ENCODE data around the gene PGF. TPM values are rescaled to one million over a fixed set of nuclear protein-coding genes. Genes with fewer than 3 reads are reported as not detected.

Gene PGF
- total and polyA plus RNA-seq, 2 of the 13 experiments (the other 11 are each of a cell fraction or from before 2014, with no cell fraction given): 10.7 to 27.5 TPM

DNA sequence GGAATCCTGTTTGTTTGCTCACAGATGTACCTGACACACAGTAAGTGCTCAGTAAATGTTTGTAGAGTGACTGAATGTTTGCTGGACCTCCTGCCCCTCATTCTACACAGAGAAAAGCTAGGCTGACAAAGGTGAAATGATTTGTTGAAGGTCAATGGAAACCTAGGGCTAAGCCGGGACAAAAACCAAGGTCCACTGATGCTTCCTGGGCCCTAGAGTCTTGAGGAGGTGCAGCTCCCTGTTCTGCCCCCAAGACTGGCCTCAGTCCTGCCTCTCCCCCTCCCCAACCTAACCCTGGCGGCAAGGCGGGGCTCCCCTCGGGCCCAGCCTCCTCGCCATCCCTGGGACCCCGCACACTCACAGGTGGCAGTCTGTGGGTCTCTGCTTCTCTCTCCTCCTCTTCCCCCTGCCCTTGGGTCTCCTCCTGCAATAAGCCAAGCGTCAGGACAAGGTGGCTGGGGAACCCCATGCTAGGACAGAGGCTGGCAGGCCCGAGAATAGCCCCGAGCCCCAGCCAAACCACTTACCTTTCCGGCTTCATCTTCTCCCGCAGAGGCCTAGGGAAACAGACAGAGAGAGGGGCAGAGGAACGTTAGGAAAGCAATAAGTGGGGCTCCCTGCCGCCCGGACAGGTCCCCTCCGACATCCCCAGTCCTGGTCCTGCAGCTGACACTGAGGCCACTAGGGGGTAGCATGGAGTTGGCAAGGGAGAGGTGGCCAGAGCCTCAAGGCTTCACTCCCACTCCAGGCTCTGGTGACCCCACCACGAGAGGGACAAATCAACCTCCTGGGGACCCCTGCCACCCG, 9.3 kb downstream of the PGF start (continued):
- TF ChIP-seq, protein P1, sequence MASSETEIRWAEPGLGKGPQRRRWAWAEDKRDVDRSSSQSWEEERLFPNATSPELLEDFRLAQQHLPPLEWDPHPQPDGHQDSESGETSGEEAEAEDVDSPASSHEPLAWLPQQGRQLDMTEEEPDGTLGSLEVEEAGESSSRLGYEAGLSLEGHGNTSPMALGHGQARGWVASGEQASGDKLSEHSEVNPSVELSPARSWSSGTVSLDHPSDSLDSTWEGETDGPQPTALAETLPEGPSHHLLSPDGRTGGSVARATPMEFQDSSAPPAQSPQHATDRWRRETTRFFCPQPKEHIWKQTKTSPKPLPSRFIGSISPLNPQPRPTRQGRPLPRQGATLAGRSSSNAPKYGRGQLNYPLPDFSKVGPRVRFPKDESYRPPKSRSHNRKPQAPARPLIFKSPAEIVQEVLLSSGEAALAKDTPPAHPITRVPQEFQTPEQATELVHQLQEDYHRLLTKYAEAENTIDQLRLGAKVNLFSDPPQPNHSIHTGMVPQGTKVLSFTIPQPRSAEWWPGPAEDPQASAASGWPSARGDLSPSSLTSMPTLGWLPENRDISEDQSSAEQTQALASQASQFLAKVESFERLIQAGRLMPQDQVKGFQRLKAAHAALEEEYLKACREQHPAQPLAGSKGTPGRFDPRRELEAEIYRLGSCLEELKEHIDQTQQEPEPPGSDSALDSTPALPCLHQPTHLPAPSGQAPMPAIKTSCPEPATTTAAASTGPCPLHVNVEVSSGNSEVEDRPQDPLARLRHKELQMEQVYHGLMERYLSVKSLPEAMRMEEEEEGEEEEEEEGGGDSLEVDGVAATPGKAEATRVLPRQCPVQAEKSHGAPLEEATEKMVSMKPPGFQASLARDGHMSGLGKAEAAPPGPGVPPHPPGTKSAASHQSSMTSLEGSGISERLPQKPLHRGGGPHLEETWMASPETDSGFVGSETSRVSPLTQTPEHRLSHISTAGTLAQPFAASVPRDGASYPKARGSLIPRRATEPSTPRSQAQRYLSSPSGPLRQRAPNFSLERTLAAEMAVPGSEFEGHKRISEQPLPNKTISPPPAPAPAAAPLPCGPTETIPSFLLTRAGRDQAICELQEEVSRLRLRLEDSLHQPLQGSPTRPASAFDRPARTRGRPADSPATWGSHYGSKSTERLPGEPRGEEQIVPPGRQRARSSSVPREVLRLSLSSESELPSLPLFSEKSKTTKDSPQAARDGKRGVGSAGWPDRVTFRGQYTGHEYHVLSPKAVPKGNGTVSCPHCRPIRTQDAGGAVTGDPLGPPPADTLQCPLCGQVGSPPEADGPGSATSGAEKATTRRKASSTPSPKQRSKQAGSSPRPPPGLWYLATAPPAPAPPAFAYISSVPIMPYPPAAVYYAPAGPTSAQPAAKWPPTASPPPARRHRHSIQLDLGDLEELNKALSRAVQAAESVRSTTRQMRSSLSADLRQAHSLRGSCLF (CRISPR knock-in tag; IDR thresholded peaks at IDR 0.05; ENCODE audit: borderline replicate concordance): no peak
- TF ChIP-seq SP2 (CRISPR knock-in tag; IDR thresholded peaks at IDR 0.05): no peak
- no peak for TF ChIP-seq CCDC6 (CRISPR knock-in tag; IDR thresholded peaks at IDR 0.05)
- TF ChIP-seq ZNF563 (CRISPR knock-in tag; IDR thresholded peaks at IDR 0.05): 0 out of 2 replicates have a peak, but pooled peaks have one; percentile 18
- no peak for TF ChIP-seq ZNF468 (CRISPR knock-in tag; IDR thresholded peaks at IDR 0.05)
- TF ChIP-seq ZNF670 (CRISPR knock-in tag; IDR thresholded peaks at IDR 0.05; ENCODE audit: borderline replicate concordance): no peak
- TF ChIP-seq, protein P2, sequence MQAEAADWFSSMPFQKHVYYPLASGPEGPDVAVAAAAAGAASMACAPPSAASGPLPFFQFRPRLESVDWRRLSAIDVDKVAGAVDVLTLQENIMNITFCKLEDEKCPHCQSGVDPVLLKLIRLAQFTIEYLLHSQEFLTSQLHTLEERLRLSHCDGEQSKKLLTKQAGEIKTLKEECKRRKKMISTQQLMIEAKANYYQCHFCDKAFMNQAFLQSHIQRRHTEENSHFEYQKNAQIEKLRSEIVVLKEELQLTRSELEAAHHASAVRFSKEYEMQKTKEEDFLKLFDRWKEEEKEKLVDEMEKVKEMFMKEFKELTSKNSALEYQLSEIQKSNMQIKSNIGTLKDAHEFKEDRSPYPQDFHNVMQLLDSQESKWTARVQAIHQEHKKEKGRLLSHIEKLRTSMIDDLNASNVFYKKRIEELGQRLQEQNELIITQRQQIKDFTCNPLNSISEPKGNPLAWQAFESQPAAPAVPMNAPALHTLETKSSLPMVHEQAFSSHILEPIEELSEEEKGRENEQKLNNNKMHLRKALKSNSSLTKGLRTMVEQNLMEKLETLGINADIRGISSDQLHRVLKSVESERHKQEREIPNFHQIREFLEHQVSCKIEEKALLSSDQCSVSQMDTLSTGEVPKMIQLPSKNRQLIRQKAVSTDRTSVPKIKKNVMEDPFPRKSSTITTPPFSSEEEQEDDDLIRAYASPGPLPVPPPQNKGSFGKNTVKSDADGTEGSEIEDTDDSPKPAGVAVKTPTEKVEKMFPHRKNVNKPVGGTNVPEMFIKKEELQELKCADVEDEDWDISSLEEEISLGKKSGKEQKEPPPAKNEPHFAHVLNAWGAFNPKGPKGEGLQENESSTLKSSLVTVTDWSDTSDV (CRISPR knock-in tag; IDR thresholded peaks at IDR 0.05): 0 out of 2 replicates have a peak, but pooled peaks have one; percentile 46
- no peak for TF ChIP-seq SETDB1 (CRISPR knock-in tag; IDR thresholded peaks at IDR 0.05; ENCODE audit: borderline replicate concordance)
- TF ChIP-seq, protein P3, sequence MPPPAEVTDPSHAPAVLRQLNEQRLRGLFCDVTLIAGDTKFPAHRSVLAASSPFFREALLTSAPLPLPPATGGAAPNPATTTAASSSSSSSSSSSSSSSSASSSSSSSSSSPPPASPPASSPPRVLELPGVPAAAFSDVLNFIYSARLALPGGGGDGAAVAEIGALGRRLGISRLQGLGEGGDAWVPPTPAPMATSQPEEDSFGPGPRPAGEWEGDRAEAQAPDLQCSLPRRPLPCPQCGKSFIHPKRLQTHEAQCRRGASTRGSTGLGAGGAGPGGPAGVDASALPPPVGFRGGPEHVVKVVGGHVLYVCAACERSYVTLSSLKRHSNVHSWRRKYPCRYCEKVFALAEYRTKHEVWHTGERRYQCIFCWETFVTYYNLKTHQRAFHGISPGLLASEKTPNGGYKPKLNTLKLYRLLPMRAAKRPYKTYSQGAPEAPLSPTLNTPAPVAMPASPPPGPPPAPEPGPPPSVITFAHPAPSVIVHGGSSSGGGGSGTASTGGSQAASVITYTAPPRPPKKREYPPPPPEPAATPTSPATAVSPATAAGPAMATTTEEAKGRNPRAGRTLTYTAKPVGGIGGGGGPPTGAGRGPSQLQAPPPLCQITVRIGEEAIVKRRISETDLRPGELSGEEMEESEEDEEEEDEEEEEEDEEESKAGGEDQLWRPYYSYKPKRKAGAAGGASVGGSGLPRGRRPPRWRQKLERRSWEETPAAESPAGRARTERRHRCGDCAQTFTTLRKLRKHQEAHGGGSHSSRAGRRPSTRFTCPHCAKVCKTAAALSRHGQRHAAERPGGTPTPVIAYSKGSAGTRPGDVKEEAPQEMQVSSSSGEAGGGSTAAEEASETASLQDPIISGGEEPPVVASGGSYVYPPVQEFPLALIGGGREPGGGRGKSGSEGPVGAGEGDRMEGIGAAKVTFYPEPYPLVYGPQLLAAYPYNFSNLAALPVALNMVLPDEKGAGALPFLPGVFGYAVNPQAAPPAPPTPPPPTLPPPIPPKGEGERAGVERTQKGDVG (CRISPR knock-in tag; IDR thresholded peaks at IDR 0.05; ENCODE audit: borderline replicate concordance): no peak
- TF ChIP-seq PCBP2 (optimal IDR thresholded peaks at IDR 0.05; ENCODE audit: low read depth, low read length, poor library complexity, severe bottlenecking): no peak
- 0 out of 2 replicates have a peak, but pooled peaks have one; percentile 16 for TF ChIP-seq MEIS2 (CRISPR knock-in tag; IDR thresholded peaks at IDR 0.05)
- TF ChIP-seq MYNN (CRISPR knock-in tag; IDR thresholded peaks at IDR 0.05; ENCODE audit: low read depth): no peak
- TF ChIP-seq RARA (CRISPR knock-in tag; IDR thresholded peaks at IDR 0.05): peak; percentile 73
- no peak for TF ChIP-seq MBD4 (IDR thresholded peaks at IDR 0.05; ENCODE audit: borderline replicate concordance, low read length)
- no peak for TF ChIP-seq ZNF33A (CRISPR knock-in tag; IDR thresholded peaks at IDR 0.05; ENCODE audit: borderline replicate concordance)
- no peak for TF ChIP-seq TEAD2 (CRISPR knock-in tag; IDR thresholded peaks at IDR 0.05)
- no peak for TF ChIP-seq KDM5A (IDR thresholded peaks at IDR 0.05; ENCODE audit: borderline replicate concordance, low read length)
- no peak for TF ChIP-seq DMAP1 (CRISPR knock-in tag; IDR thresholded peaks at IDR 0.05)
- TF ChIP-seq ZNF274 (CRISPR knock-in tag; IDR thresholded peaks at IDR 0.05): peak; percentile 63; the same call in 1 of the 2 replicates
